Stimulated activated CD4-positive, alpha-beta T cell treated with anti-CD3 and anti-CD28 coated beads, Interleukin-4, amount 100 ng/mL, for 48 hours (primary cell): ENCODE data around the gene MICAL3.
"Not testable (repeated sequence)": the region's sequence is repeated elsewhere in the genome, so short reads cannot be mapped to it uniquely, and the experiment has no call there.

Experiments
- DNase-seq, 2 donors: peaks; one replicate each; pipeline ENCODE4 v3.0.0-alpha.2; 2020; ENCODE audit warnings: low read depth in 2 of 2

MICAL3 gene

DNA sequence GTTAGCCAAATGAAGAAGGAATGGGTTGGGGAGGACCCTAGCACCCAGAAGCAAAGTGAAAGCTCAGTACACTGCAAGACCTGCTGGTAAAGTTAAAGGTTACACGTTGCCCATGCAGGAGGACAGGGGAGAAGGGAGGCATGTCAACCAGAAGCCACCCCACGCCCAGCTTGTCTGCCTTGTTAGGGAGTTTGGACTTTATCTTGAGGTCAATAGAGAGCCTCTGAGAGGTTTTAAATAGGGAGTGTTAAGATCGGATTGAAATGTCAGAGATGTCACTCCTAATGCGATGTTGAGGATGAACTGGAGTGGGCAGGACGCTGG lies 34.7 kb upstream of the MICAL3 start:
- DNase-seq, result no peak

DNA sequence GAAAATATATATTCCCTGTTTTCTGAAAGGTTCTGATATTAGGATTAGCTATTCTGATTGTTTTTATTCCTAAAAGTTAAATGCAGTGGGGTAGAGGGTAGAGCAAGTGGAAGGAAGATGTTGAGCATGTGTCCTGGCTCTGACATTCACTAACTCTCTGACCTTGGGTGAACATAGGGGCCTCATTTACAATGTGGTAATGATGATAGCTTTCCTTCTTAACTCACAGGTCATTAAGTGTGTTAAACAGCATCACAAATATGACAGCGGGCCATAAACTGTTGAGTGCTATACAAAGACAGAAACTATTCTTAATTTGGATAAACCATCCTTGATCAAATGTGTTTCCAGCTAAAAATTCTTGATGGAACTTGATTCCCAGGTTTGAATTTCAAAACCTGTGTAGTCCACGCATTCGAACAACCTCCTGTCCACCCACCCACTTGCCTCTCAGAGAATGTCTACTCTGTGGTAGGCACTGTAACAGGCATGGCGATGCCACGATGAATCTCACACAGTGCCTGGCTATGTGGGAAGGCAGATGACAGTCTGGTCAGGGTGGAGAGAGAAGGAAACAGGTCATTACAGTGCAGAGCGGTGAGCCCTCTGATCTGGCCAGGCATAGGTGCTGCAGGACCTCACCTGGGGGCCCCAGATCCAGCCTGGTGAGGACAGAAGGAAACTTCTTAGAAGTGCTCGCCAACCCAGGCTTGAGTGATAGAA lies 34.2 kb upstream of the MICAL3 start:
- DNase-seq, result no peak

DNA sequence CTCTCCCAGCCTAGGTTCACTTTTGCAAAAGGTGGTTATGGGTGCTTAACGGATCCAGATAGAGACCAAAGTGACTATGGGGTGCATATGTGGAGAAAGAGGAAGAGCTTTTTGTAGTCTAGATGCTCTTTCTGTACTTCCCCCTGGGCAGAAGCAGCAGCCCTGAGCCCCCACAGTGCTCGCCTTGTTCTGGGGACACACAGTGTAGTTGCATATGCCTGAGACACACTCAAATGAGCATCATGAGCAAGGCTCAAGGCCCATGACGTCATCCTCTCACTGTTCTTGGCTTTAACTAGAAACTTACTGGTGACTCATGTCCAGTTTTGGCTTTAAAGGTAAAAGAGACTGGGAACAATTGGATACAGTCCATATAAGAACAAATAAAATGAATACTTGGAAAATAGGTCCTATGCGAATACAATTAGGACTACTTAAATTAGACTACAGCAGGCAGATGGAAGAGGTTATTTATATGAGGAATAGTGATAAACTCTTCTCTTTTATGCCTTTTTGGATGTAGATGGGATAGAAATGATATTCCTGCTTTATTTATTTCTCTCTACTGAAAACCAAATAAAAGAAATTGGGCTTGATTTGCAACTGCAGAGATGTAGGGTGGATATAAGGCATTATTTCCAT lies 33.3 kb upstream of the MICAL3 start:
- DNase-seq, result no peak

DNA sequence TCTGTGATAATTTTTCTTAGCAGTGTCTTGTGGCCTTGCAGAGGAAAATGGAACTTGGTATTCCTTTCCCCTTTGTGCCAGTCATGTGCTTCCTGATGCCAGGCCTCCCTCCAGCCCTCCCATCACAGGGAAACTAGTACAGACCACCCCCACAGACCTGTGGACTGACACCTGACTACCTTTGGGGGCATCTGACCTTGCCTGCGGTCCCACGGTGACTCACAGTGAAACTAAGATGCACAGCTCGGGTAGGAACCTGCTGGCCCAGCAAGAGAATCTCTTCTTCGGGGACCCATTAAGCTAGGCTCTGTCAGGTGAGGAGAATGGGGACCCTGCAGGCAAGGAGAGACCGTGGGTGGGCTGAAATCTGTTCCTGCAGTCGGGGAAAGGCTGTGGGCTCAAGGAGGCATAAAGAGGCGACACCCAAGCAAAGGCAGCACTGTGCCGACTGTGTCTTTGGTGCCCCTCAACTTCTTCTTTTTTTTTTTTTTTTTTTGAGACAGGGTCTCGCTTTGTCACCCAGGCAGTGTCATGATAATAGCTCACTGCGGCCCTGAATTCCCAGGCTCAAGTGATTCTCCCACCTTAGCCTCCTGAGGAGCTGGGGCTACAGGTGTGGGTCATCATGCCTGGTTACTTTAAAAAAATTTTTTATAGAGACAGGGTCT lies 32.6 kb upstream of the MICAL3 start:
- no peak for DNase-seq

DNA sequence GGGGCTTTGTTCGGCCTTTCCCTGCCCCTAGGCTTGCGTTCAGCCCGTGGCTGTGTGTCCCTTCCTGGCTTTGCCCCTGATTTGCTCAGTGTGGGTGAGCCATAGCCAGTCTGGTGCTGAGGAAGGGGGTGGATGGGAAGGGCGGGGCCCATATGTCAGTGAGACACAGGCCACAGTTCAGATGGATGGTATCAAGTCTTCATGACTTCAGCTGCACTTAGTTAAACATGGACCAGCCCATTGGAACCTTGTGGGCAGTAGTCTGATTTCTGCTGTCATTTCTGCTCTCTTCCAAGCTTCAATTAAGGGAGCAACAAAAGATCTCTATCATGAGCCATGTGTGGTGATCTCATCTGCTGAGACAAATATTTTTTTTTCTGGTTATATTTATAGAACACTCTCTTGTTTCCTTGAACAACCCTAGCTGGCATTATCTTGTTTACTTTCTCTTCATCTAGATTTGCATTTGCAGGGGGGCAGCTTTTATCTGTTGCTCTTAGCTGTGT lies 31.9 kb upstream of the MICAL3 start:
- no peak for DNase-seq

DNA sequence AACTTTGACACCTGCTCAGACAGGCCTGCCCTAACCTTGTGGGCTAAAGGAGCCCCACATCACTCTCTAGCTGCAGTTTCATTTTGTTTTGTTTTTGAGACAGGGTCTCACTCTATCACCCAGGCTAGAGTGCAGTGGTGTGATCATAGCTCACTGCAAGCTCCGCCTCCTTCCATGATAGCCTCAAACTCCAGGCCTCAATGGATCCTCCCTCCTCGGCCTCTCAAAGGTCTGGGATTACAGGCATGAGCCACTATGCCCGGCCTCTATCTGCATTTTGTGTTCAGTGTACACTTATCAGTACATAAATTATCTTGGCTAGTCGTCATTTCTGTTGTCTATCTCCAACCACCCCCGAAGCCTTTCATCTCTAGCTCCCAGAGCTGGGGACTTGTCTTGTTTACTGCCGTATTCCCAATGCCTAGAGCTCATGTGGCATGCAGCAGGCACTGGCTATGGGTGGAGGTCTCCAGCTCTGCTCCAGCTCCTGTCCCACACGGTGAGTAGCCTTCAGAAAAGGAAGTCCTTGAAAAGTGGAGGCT lies 31.3 kb upstream of the MICAL3 start:
- no peak for DNase-seq

DNA sequence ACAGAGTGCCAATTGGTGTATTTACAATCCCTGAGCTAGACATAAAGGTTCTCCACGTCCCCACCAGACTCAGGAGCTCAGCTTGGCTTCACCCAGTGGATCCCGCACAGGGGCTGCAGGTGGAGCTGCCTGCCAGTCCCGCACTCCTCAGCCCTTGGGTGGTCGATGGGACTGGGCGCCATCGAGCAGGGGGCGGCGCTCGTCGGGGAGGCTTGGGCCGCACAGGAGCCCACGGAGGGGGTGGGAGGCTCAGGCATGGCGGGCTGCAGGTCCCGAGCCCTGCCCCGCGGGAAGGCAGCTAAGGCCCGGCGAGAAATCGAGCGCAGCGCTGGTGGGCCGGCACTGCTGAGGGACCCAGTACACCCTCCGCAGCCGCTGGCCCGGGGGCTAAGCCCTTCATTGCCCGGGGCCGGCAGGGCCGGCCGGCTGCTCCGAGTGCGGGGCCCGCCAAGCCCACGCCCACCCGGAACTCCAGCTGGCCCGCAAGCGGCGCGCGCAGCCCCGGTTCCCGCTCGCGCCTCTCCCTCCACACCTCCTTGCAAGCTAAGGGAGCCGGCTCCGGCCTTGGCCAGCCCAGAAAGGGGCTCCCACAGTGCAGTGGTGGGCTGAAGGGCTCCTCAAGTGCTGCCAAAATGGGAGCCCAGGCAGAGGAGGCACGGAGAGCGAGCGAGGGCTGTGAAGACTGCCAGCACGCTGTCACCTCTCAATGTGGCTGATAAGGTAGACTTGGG lies 29.0 kb upstream of the MICAL3 start:
- not testable (repeated sequence) for DNase-seq

DNA sequence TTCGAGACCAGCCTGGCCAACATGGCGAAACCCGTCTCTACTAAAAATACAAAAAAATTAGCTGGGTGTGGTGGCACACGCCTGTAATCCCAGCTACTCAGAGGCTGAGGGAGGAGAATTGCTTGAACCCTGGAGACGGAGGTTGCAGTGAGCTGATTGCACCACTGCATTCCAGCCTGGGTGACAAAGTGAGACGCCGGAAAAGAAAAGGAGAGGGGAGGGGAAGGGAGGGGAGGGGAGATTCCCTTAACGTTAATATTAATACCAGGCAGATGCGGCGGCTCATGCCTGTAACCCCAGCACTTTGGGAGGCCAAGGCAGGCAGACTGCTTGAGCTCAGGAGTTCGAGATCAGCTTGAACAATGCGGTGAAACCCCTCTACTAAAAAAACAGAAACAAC lies 26.8 kb upstream of the MICAL3 start:
- DNase-seq, result not testable (repeated sequence)

DNA sequence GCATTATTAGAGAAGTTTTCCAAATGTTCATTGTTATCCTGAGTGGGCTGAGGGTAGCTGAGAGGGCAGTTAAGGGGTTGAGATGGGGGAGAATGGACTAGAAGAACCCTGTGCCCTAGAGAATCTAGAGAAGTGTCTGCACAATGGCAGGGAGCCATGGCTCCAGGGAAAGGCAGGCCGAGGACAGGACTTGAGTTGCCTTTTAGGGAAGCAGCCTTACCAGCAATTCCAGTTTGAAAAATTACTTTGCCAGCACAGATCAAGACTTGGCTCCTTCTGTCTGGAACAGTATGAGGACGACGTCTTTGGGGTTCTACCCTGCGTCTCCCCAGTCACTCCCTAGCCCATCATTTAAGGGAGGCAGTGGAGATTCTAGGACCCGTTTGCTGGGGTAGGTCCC lies 25.7 kb upstream of the MICAL3 start:
- DNase-seq, result no peak

DNA sequence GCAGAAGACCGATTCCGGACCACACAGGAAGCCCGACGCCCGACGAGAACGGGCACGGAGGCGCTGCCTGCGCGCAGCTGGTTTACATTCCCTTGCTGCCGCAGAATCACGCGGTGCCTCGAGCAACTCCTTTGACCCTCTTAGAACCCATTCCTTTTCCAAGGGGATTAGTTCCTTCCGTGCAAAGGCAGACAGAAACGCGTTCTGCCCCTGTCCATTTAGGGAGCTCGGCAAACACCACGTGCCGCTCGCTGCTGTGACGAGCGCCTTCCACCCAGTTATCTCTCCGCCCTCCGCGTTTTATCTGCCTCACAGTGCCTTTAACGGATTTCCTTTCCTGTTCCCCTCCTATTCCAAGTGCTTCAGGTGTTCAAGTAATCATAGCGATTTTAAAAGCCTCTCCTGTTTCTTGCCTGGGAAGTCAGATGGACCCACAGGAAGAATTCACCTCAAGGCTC lies 24.1 kb upstream of the MICAL3 start:
- no peak for DNase-seq

DNA sequence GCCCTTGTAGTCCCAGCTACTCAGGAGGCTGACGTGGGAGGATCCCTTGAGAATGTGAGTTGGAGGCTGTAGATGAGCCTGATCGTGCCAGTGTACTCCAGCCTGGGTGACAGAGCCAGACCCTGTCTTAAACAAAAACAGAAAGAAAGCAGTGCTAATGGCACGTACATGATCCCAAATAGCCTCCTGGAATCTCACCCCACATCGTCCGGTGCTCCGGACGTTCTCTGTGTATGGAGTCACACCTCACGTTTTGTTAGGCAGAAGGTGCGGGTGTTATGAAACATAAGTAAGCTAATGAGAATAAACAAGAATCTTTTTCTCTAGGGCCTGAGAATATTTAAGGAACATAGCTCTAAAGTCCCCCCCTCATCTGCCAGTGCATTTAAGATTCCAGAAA lies 23.7 kb upstream of the MICAL3 start:
- DNase-seq, result no peak

DNA sequence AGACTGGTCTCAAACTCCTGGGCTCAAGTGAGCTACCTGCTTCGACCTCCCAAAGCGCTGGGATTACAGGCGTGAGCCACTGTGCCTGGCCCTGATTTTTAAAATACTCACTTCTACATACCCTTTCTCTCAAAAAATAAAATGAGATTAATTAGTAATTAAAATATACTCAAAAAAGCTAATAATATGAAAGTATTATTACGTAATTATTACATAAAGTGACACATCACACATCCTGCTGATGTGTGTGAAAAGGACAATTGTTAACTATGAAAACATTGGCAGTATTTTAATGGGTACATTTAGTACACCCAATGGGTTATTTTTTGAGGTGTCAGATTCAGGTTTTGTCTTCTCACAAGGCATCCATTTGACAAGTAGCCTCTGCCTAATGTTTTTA lies 21.4 kb upstream of the MICAL3 start:
- DNase-seq, result no peak

DNA sequence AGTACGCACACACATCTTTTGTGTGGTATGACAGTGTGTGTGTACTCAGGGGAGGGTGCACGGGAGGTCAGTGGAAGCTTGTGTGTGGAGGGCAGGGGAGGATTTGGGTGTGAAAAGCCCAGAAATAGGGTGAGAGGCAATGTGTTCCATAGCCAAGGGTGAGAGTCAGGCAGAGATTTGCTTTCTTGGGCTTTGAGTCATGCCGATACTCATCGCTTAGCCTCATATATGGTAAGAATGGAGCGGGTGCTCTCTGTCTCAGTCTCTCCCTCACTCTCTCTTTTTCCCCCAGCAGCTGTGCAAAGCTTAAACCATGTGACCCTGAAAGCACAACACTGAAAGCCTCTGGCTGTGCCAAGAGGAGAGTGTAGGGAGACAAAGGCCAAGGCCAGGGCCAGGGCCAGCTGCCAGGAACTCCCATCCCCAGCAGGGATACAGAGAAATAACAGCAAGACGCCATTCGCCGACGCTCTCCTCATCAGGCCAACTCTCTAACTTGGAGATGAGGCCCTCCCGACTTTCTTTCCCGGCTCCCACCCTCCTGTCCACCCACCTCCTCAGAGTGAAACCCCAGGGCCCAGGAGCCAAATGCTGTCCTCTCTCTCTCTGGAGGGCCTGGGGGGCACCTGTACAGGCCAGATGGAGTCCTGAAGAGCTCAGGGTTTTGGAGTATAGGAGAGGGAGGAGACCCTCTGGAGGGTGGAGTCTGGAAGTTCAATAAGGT lies 20.3 kb upstream of the MICAL3 start:
- no peak for DNase-seq

DNA sequence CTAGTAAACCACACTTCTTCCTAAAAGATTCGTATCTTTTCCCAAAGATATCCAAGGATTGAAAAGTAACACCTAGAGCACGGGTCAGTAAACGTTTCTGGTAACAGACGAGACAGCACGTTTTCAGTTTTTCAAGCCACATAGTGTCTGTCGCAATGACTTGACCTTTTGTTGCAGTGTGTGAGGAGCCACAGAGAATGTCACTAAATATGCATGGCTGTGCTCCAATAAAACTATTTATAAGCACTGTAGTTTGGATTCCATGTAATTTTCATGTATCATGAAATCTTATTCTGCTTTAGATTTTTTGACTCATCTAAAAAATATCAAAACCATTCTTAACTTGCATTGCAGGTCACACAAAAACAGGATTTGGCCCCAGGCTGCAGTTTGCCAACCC lies 18.3 kb upstream of the MICAL3 start:
- DNase-seq, result no peak

DNA sequence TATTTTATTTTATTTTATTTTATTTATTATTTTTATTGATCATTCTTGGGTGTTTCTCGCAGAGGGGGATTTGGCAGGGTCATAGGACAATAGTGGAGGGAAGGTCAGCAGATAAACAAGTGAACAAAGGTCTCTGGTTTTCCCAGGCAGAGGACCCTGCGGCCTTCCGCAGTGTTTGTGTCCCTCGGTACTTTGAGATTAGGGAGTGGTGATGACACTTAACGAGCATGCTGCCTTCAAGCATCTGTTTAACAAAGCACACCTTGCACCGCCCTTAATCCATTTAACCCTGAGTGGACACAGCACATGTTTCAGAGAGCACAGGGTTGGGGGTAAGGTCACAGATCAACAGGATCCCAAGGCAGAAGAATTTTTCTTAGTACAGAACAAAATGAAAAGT lies 16.5 kb upstream of the MICAL3 start:
- not testable (repeated sequence) for DNase-seq

DNA sequence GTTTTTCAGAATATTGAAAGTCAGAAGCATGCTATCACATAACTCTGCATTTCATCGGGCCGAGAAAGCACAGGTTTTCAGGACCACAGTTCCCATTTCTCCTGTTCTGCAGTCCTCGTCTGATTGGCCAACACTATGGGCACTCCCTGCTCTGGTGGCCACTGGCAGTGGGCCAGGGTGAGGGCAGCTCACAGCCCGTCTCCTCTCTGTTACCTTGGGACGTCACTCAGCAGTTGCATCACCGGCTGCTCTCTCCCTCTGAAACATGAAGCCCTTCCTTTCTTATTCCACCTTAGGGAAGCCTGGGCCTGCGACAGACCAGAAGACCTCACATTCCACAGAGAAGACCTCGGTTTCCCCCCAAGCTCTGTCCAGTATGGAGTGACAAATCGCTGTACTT lies 11.4 kb upstream of the MICAL3 start:
- no peak for DNase-seq

DNA sequence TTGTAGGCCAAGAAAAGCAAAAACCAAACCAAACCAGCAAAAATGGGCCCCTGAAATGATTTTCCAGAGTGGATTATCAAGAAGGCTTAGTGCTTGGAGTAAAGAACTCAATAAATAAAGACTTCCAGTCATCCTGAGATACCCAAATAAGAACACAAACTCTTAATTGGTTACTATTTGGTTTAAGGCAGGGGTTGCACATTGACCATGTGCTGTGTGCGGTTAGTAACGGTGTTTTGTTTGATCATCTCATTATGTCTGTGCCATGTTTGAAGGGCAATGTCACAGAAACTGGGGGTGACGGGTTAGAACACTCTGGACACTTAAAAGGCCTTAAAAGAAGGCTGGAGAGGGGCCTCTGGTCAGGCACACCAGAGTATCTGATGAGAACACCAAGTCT lies 9.7 kb upstream of the MICAL3 start:
- DNase-seq, result no peak

DNA sequence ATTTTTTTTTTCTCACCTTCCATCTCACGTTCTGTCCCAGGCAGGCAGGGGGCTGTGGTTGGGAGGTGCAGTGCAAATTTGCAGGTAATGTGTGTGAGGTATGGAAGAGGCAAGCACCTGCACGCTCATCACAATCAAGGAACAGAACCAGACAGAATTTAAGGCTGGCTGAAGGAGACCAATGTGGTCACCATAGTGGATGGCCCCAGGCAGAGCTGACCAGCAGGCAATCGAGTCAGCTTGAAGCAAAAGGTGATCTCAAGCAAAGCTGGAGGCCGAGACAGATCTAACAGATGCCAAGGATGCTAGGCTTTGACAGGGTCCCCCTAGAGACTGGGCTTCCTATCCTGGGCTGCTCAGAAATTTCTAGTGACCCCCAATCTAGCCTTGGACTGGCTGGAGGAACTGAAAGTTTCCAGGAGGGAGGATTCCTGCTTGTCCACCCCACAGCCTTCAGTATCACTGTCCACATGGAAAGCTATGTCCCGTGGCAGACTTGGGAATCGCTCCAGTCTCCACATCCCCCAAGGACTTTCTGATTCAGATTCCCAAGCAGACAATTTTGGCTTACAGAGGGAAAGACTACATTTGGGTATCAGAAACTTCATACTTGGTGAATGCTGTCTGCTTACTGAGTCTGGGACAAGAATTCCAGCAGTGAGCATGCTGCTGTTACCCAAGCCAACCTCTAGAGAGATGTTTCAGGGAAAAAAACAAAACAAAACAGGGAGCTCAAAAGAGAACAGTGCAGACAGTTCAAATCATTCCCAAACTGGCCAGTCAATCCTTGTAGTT lies 9.0 kb upstream of the MICAL3 start:
- DNase-seq, result no peak

DNA sequence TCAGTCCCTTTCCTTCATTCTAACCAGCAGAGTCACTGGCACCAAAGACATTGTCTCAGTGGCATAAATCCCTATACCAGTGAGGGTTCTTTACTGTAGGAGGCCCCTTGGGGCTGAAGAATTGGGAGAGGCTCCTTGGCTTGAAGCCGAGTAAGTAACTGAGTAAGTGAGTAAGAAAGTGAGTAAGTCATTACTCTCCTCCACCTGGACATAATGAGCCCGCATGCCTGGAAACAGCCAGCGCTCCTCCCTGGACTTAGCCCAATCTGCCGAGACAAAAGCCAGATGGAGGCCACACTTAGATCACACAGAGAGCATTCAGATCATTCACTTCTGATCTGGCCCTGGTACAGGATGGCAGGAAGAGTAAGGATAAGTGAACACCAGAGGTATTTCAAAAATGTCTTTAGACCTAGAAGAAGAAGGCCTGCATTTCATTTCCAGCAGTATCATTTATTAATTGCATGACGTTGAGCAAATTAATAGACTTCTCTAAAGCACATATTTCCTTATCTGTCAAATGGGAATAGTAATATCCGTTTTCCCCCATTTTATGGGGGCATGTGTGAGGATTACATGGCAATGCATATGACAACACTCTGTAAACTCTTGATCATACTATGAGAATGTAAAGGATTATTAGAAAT lies 8.2 kb upstream of the MICAL3 start:
- DNase-seq, result no peak
